Fibroblast of skin of scalp (primary cell): Measurements from ENCODE around the gene PIK3C2G.
"Not testable (repeated sequence)": the region's sequence is repeated elsewhere in the genome, so short reads cannot be mapped to it uniquely, and the experiment has no call there.

ENCODE experiments used
- DNase-seq: peaks from one replicate; pipeline ENCODE4 v3.0.0-alpha.2; 2013

The PIK3C2G gene

DNA sequence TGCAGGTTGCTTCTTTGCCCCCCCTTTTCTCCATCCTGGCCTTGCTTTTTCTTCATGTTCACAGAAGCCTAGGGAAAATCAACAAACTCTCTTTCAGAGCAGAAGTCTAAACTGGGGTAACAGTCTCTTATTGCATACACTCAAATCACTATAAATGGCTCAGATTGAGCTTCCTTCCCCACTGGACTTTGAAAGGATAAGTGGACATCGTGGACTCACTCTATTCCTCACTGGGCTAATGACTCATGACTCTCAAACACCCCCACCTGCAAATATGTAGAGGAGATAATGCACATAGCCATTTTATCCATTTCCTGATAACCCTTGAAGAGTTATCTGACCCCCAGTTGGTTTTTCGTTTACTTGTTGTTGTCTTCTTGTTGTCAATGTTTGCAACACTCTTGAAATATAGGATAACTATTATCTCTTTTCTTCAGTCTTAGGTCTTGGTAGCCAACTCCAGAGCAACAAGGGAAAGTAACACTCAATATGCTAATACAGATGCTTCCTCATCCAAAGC, 221.3 kb downstream of the PIK3C2G start:
- DNase-seq = no peak

DNA sequence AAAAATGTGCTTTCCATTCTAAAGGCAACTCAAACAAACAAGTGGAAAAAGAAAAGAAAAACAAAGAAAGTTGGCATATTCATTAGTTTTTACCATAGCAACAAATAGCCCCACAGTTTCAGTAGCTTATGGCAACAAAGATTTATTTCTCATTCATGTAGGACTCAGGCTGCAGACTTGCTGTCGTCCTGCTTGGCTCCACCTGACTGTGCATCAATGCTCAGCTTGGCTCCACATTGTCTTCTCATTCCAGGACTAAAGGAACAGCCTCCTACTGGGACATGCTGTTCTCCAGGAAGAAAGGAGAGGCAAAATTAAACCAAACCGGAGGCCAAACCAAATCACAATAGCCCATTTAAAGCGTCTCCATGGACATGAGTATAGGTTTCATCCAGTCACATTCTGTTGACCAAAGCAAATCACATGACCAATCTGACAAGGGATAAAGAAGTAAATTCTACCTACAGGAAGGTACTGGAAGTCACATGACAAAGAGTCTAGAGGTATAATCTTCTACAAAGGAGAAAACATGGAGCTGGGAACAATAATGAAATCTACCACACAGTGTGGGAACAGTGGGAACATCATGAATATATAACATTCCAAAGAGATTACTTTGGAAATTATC, 222.5 kb downstream of the PIK3C2G start:
- DNase-seq = no peak

DNA sequence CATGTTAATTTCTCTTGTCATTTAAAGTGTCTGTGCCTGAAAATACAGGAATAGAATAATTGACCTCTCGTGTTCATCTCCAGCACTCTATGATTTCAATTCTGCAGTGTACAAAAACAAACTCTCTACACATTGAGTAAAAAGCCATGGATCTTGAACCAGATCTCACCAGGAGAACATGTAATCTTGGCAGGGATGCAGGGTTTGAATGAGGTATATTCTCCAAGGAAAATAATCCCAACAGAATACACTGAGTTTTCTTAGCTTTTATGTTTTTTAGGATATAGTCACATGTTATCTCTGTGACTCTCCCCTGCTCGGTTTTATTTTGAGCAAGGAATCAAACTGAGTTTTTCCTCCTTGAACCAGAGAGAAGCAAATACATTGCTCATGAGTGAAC, 224.7 kb downstream of the PIK3C2G start:
- DNase-seq = no peak

DNA sequence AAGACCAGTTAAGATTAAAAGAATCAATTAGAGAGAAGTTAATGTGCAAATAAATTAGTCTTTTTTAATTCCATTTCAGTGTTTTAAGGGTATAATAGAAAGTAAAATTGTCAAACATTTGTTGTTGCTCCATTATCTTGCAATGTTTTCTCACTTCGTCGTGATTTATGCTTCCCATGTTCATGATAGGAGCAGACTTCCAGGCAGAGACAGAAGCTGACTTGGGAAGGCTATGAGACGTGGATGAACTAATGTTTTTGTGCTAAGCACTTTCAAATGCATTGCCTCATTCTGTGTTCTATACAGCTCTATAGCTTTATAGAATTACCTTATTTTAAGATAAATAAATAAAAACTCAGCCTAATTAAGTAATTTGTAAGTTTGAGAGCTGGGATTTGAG, 226.2 kb downstream of the PIK3C2G start:
- DNase-seq = no peak

DNA sequence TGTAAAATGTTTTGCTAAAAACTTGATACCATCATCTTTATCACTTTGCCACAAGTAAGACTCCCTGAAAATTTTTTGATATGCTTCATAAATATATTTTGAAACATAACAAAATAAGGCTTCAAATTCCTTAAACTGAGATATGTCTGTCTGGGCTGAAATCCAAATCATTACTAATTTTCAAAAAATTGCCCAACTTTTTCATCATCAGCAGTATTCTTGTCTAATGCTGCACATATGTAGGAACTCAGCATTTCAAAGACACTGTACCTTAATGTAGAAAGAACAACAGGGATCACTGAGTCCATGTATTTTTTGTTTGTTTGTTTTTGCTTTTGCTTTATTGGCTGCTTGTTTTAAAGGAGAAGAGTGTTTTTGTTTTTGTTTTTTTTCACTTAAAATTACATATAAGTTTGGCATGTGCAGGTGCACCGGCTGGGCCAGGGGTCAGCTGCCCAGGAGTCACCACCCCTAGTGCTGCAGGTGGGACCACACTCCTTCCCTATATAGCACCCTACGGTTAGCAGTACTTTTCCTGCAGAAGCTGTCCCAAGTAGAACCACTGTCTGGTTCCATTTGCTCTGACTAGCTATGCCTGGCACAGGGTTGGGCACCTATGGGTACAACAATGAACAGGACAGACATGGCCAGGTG, 231.2 kb downstream of the PIK3C2G start:
- DNase-seq = peak; percentile 79

DNA sequence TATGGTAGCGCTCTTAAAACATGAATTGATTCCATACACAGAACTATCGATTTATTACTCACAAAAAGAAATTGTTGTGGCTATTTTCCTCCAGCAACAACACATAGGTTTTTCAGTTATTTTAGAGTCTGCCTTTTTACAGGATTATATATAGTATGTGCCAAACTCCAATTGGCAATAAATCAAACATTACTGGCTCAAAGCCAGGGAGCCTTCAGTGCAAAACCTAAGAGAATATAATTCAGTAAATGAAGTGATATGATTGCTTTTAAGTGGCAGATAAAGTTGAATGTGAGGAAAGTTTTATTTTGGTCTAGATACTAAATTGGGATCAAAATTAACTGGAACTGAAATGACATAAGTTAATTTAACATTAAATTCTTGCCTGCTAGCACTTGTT, 234.8 kb downstream of the PIK3C2G start:
- peak; percentile 18 for DNase-seq

DNA sequence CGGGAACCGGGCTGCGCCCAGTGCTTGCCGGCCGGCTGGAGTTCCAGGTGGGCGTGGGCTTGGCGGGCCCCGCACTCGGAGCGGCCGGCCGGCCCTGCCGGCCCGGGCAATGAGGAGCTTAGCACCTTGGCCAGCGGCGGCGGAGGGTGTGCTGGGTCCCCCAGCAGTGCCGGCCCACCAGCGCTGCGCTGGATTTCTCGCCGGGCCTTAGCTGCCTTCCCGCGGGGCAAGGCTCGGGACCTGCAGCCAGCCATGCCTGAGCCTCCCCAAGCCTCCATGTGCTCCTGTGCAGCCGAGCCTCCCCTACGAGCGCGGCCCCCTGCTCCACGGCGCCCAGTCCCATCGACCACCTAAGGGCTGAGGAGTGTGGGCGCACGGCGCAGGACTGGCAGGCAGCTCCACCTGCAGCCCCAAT, 238.8 kb downstream of the PIK3C2G start:
- DNase-seq = not testable (repeated sequence)

DNA sequence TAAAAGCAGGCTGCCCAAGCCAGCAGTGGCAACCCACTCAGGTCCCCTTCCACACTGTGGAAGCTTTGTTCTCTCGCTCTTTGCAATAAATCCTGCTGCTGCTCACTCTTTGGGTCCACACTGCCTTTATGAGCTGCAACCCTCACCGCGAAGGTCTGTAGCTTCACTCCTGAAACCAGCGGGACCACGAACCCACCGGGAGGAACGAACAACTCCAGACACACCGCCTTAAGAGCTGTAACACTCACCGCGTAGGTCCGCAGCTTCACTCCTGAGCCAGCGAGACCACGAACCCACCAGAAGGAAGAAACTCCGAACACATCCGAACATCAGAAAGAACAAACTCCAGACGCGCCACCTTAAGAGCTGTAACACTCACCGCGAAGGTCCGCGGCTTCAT, 239.4 kb downstream of the PIK3C2G start:
- DNase-seq = not testable (repeated sequence)

DNA sequence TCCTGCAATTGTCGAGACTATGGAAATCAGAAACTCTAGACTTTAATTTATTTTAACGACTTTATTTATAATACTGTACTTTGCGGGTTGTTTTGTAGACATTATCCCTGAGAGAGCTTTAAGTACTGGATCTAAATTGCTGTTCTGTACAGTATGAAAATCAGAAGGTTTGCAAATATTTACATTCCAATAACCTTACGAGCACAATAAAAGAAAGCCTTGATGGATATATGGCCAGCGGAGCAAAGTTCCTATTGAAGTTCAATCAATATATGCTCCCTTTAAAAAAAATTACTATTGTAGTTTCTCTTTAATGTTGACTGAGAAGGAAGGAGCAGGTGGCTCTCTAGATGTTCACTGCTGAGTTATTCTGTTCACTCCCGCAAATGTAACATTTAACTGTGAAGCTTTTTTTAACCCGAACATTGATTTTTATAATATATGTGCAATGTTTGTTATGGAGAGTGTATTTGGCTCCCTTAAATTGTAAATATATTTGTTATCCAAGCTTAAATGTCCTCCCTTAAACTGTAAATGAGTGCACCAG, 241.2 kb downstream of the PIK3C2G start:
- DNase-seq = no peak

DNA sequence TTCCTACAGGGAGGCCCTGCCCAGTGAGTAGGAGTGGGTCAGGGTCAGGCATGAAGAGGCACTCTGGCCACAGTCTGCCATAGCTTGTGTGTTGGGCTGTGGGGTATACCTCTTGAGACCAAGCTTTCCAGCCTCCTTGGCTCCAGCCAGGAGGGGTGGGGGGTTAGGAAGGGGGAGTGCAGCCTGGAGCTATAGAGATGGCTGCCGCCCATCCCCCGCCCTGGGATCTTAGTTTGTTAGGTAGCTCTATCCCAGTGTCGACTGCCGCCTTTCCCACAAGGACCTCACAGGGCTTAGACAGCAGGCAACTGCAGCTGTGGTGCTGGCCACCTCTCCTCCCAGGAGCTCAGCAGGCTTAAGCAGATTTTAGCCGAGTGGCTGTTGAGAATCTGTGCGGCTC, 260.1 kb downstream of the PIK3C2G start:
- DNase-seq = no peak

DNA sequence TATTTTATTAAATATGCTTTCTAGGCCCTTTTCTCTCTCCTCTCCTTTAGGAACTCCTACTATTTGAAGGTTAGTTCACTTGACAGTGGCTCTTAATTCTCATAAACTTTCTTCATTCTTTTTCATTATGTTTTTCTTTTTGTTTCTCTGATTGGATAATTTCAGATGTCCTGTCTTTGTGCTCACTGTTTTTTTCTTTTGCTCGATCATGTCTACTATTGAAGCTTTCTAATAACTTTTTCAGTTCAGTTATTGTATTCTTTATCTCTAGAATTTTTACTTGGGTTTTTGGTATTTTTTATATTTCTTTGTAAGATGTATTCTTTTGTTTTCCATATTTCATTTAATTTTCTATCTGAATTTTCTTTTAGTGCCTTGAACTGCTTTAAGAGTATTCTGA, 261.5 kb downstream of the PIK3C2G start:
- DNase-seq = no peak

DNA sequence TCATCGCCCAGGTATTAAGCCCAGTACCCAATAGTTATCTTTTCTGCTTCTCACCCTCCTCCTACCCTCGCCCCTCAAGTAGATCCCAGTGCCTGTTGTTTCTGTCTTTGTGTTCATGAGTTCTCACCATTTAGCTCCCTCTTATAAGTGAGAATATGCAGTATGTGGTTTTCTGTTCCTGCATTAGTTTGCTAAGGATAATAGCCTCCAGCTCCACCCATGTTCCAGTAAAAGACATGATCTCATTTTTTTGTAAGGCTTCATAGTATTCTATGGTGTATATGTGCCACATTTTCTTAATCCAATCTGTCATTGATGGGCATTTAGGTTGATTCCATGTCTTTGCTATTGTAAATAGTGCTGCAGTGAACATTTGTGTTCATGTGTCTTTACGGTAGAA, 281.2 kb downstream of the PIK3C2G start:
- DNase-seq = not testable (repeated sequence)

DNA sequence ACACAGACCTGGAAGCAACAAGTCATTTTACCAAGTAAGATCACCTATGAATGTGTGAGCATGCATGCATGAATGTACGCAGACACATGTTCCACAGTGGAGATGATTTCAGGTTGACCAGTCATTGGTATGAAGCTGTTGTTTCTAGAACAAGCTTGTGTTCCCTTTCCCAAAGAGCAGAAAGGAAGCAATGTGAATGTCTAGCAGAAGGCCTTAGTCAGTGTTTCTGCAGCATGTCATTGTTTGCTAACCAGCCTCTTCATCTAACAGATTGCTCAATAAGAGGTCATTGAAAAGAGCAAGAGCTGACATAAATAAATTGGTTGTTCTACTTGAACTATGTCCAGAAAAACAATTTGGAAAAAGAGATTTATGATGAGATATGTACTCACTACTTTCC, 285.1 kb downstream of the PIK3C2G start:
- no peak for DNase-seq

DNA sequence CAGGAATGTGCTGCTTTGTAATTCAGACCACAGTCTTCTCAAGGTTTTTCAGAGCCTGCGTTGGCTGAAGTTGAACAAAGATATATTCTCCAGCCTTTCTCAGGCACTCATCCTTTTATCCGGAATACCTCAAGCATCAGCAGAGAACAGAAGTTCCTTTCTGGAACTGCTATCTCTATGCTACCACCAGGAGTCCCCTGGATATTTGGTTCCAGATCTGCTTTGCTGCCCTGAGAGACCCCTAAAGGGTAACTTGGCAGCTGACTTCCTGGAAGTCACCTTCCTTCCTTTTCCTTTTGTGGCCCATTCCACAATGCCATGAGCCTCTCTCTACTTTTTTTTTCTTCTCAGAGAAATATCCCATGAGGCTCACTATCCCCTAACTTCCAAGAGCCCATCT, 288.3 kb downstream of the PIK3C2G start:
- no peak for DNase-seq

DNA sequence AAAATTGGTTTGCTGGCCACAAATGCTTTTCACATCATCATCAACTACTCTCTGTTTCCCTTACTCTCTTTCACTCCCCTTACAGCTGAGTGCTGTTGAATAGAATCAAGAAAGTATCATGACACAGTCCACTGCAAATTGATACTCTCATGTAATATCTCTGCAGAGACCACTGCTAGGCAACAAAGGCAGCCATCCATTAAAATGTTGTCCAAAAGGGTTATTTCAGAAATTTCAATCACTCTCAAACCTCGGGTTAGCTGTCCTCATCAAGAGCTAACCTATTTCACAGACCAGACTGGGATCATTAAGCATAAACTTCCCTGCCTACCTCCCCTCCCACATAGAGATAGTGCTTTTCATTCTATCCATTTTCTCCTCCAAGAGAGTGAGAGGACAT, 289.8 kb downstream of the PIK3C2G start:
- no peak for DNase-seq

DNA sequence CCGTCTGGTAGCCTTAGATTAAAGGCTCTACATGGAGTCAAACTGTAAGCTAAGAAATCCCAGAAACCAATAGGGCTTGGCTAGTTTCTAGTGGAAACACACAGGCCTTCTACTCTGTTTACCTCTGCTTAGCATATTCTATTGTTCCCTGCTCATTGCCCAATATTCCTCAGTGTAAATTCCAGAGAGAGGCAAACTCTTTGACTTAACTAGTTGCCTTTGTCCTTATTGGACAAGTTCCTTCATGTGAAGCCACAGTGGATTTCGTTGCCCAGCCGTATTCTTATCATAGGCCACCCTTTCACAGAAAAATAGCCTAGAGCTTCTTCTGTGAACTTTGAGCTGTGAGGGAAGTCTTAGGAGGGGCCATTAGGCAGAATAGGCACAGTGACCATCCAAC, 290.4 kb downstream of the PIK3C2G start:
- no peak for DNase-seq

DNA sequence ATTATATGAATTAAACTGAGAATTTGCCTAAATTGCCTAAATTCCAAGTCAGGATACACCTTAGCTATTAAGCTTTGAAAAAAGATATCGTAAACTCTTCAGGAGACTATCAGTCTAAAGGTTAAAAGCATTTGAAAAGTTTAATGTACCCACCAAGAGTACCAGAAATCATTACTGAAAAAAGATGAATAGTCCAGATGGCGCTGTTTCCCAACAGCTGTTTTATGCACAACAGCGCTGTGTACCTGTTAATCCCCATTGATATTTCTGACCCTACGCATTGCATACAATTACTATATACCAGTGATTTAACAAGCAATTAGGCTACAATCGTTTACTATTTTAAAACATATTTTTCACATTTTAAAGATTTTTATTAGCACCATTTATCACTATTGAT, 291.5 kb downstream of the PIK3C2G start:
- DNase-seq = no peak

DNA sequence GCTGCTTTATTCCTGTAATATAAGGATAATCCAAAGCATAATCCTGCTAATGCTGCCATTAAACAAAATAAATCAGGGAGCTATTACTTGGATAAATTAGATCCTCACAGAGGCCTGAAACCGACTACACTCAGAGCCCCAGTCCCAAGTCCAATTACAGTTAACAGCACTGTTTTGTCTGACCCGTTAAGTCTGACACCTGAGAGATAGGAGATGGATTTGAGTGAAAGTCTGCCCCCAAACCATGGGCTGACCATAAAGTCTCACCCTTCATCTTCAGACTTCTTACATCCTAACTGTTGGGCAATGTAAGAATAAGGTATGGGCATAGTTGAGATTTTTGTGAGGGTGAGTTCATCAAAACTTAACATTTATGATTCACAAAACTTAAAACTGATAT, 294.8 kb downstream of the PIK3C2G start:
- DNase-seq = no peak

DNA sequence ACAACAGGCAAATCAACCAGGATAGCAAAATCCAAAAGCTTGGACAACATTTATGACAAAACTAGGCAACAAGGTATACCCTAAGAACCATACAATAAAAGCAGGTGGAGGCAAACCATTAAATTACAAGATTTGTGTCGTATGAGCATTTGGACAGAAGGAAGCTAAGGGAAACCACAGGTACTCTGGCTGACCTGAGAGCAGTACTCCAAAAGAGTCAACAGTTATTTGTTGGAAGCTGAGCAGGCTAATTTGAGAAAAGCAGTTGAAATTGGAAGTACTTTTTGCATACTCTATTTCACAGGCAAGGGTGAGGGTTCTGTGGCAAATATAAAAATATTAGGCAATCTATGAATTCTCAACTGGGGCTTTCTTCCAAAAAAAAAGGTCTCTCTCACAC, 297.9 kb downstream of the PIK3C2G start:
- no peak for DNase-seq

DNA sequence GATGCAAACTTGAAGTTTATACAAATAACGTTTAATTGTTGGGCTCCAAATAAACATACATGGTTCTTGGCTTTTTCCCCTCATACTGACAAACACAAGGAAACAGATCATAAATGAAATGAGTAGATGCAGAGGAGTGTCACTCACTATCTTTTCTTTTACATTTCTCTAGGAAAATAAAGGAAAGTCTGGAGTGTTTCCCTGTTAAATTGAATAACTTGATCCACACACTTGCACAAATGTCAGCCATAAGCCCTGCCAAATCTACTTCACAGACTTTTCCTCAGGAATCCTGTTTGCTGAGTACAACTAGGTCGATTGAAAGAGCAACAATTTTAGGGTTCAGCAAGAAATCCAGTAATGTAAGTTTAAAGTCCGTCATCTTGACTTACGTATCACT, 301.2 kb downstream of the PIK3C2G start:
- DNase-seq = no peak

DNA sequence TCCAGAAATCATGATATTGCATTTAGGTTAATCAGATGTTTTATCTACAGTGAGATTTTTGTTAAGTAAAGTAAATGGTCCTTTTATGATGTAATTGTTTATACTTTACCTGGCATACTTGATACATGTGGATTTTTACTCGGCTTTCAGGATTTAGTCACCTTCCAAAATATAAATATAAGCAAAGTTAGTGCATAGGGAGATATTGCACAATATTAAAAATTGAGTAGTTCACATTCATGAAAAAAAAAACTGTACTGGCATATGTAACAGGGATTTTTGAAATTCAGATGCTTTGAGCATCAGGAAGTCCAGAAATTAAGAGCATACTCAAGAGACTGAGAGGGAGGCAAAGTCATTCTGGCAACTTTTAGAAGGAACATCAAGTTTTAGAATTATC, 303.0 kb downstream of the PIK3C2G start:
- no peak for DNase-seq

DNA sequence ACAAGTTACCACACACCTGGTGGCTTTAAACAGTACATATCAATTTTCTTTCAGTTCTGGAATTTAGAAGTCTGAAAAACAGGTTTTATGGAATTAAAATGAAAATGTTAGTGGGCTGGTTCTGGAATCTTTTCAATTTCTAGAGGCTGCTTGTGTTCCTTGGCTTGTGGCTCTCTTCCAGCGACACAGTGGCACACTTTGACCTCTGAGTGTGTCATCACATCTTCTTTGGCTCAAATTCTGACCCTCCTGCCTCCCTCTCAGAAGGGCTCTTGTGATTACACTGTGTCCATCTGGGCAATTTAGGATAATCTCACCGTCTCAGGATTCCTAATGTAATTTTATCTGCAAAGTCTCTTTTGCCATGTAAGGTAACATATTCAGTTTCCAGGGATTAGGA, 306.5 kb downstream of the PIK3C2G start:
- no peak for DNase-seq

DNA sequence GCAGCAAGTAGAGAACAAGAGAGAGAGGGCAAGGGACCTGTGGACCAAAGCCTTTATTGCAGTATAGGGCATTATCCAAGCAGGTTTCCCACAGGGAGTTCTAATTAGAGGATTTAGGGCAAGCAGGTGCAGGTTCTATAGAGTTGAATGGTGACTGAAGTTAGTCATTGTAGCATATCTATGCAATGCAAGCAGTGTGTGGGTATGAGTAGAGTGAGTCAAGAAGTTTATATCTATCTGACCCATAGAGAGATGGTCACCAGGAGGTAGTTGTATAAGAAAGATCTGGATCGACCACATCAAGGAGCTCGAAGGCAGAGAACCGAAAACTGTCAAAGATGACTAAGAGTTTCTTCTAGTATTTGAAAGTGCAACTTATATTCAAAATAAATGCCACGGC, 309.2 kb downstream of the PIK3C2G start:
- no peak for DNase-seq

DNA sequence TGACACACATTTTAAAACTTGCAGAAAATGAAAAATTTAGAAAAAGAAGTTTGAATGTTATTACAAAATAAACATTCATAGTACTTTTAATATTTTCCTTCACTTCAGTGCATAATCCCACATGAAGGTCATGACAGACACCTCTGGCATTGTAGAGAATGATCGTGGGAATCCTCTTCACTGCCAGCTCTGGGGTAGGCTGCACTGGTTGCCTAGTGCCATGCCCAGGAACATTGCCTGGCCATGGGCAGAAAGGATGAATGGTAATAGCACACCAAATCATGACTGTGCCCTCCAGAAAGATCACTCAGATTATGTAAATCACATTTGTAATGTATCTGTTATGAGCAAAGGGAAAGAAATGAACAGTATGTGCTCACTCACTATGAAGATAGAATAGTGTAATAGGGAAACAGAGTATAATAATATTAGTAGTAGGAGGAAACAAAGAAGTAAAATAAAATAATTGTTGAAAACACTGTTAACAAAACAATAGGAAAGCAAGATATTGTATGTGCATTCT, 314.8 kb downstream of the PIK3C2G start:
- DNase-seq = peak; percentile 6
